Measurements from ENCODE around the gene NT5C1A. TPM values are rescaled to one million over a fixed set of nuclear protein-coding genes. Genes with fewer than 3 reads are reported as not detected.

The NT5C1A gene
- total RNA-seq, 1 donor from 2014 or later = not detected

DNA sequence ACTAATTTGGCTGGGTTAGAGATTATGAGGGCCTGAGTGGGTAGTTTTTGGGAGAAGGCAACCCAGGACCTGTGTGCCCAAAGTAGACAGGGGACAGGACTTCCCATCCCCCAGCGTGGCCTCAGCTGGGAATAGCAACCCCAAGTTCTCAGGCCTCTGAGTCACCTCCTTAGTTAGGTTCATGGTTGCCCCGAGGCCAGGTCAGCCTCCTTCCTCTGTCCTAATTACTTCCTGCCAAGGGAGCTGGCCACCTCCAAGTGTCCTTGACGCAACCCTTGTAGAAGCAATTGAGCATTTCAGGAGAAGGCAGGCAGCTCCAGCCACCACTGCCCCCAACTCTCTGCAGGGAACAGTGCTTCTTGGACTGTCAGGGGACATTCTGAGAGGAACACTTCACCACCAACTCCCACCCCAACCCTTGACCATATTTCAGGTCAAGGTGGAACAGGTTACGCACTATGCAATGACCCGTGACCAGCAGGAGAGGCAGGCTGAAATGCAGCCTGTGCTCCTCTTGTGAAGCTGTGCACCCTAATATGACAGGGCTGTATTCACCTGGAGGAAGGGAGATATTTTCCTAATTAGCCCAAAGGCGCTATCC is 5.1 kb upstream of the NT5C1A start:
- Histone ChIP-seq H3K4me1 (peaks cover 0 to 5% of the 10 kb centered on the region in 2 donors), H3K27ac (no peak overlapping the region), H3K4me3 (no peak overlapping the region), H3K36me3 (no peaks in the 10 kb centered on the region), H3K9me3 (no peaks in the 10 kb centered on the region), H3K27me3 (no peaks in the 10 kb centered on the region)
- intact Hi-C loops (cut with DNase I) = no loop called here
- no peak for DNase-seq (ENCODE audit: low spot score in 2 of 2)
- TF ChIP-seq, protein P1, sequence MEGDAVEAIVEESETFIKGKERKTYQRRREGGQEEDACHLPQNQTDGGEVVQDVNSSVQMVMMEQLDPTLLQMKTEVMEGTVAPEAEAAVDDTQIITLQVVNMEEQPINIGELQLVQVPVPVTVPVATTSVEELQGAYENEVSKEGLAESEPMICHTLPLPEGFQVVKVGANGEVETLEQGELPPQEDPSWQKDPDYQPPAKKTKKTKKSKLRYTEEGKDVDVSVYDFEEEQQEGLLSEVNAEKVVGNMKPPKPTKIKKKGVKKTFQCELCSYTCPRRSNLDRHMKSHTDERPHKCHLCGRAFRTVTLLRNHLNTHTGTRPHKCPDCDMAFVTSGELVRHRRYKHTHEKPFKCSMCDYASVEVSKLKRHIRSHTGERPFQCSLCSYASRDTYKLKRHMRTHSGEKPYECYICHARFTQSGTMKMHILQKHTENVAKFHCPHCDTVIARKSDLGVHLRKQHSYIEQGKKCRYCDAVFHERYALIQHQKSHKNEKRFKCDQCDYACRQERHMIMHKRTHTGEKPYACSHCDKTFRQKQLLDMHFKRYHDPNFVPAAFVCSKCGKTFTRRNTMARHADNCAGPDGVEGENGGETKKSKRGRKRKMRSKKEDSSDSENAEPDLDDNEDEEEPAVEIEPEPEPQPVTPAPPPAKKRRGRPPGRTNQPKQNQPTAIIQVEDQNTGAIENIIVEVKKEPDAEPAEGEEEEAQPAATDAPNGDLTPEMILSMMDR (IDR thresholded peaks at IDR 0.05) = no peak

DNA sequence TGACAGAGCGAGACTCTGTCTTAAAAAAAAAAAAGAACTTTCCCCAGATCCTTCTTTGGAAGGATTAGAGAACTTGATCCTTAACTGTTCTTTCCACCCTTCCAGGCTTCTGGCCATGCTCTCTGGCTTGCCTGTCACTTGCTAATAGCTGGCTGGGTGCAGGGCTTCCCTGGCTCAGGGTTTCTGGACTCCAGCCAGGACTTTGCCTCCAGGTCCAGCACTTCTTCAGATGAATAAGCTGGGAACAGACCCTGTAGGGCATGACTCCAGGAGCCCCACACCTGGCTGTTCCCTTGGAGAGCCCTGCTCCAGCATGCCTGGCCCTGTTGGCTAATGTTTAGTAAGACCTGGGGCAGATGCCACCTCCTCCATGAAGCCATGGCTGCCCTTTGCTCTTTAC is 3.3 kb upstream of the NT5C1A start:
- Histone ChIP-seq H3K9me3 (no peaks in the 10 kb centered on the region), H3K27me3 (no peaks in the 10 kb centered on the region), H3K4me3 (no peak overlapping the region), H3K27ac (no peak overlapping the region), H3K36me3 (no peaks in the 10 kb centered on the region), H3K4me1 (peaks cover 0 to 16% of the 10 kb centered on the region in 2 donors)
- no peak for DNase-seq (ENCODE audit: low spot score in 2 of 2)
- intact Hi-C loops (cut with DNase I) = no loop called here
- TF ChIP-seq, protein P1 (IDR thresholded peaks at IDR 0.05) = no peak

DNA sequence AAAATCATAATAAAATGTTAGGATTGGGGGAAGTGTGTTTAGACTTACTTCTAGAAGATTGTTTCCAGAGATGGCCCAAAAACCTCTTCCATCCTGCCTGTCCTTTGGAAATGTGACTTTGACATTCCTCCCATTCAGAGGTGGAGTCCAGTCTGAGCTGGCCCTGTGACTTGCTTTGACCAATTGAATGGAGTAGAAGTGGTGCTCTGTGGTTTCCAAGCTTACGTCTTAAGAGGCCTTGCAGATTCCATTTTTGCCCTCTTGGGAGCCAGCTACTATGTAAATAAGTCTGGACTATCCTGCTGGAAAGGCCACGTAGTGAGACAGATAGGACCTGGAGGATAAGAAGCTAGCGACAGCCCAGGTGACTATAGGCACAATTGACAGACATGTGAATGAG is 1.3 kb upstream of the NT5C1A start:
- Histone ChIP-seq H3K4me1 (peaks cover 0 to 16% of the 10 kb centered on the region in 2 donors), H3K27me3 (no peaks in the 10 kb centered on the region), H3K27ac (no peak overlapping the region), H3K4me3 (no peak overlapping the region), H3K36me3 (no peaks in the 10 kb centered on the region), H3K9me3 (no peaks in the 10 kb centered on the region)
- DNase-seq (ENCODE audit: low spot score in 2 of 2) = no peak
- TF ChIP-seq, protein P1 (IDR thresholded peaks at IDR 0.05) = no peak
- intact Hi-C loops (cut with DNase I) = no loop called here

GRCh38 chr1:39672551-39672947 is 642 bp upstream of the NT5C1A start:
- H3K27ac ChIP-seq = no peak overlapping the region
- H3K36me3 ChIP-seq = no peaks in the 10 kb centered on the region
- no peaks in the 10 kb centered on the region for H3K9me3 ChIP-seq
- H3K4me3 ChIP-seq = peak overlapping the region; percentile 66 to 67
- H3K27me3 ChIP-seq = no peaks in the 10 kb centered on the region
- TF ChIP-seq, protein P1 (IDR thresholded peaks at IDR 0.05) = peak in 1 of 3 experiments; percentile 19
- DNase-seq (ENCODE audit: low spot score in 2 of 2) = no peak
- intact Hi-C loops (cut with DNase I) = no loop called here
- H3K4me1 ChIP-seq = peaks cover 0 to 16% of the 10 kb centered on the region in 2 donors

DNA sequence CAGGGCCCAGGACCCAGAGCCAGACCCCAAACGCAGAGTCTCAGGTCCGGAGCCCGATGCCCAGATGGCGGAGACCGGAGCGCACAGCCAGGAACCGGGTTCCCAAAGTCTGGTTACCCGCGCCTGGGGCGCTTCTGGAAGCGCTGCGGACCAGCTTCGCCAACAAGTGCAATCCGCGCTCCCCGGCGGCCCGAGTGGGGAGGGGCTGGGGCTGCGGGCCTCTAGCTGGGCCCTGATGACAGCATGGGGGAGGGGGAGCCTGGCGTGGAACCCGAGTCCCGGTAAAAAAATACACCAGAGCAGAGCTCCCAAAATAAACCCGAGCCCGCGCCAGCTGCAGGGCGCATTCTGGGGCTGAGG is 494 bp downstream of the NT5C1A start:
- TF ChIP-seq, protein P1 (IDR thresholded peaks at IDR 0.05) = no peak
- intact Hi-C loops (cut with DNase I) = no loop called here
- no peaks in the 10 kb centered on the region for H3K27me3 ChIP-seq
- H3K36me3 ChIP-seq = no peaks in the 10 kb centered on the region
- DNase-seq (ENCODE audit: low spot score in 2 of 2) = no peak
- peak overlapping the region; percentile 66 to 67 for H3K4me3 ChIP-seq
- peaks cover 0 to 16% of the 10 kb centered on the region in 2 donors for H3K4me1 ChIP-seq
- no peaks in the 10 kb centered on the region for H3K9me3 ChIP-seq
- H3K27ac ChIP-seq = no peak overlapping the region

DNA sequence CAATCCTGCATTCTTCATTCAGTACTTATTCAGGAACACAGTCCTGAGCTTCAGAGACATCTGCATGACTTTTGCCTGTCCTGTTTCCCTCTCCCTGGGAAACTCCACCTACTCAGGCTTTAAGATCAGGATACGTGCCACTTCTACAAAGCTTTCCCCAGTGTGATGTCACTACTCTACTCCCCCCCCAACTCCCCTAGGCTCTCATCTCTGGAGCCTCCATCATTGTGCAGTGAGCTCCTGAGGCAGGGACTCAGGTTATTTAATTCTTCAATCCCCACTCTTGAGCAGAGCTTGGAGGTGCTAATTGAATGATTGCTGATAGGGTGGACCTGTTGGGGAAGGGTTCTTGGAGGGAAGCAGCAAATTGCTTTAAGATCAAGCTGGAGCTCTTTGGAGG is 1.2 kb downstream of the NT5C1A start:
- intact Hi-C loops (cut with DNase I) = no loop called here
- Histone ChIP-seq H3K4me1 (peaks cover 0 to 16% of the 10 kb centered on the region in 2 donors), H3K36me3 (no peaks in the 10 kb centered on the region), H3K27me3 (no peaks in the 10 kb centered on the region), H3K4me3 (peak overlapping the region in 1 of 2 donors; percentile 67), H3K9me3 (no peaks in the 10 kb centered on the region), H3K27ac (no peak overlapping the region)
- TF ChIP-seq, protein P1 (IDR thresholded peaks at IDR 0.05) = no peak
- DNase-seq (ENCODE audit: low spot score in 2 of 2) = no peak

Data from ascending aorta (tissue), 2 donors.